Mesothelial cell of epicardium (in vitro differentiated cells): ENCODE results near the gene CD300LG. TPM values are rescaled to one million over a fixed set of nuclear protein-coding genes. Genes with fewer than 3 reads are reported as not detected.
"Not testable (repeated sequence)": the region's sequence is repeated elsewhere in the genome, so short reads cannot be mapped to it uniquely, and the experiment has no call there.

Experiments used
- DNase-seq, 2 experiments: peaks; one replicate each; pipeline ENCODE4 v3.0.0; 2021; ENCODE audit warnings: low spot score in 2 of 2; ENCODE audit not compliant: unreplicated experiment in 2 of 2
- H3K27ac Mint-ChIP-seq: 2 replicates; pipeline ENCODE4 v1.8.0; 2021; ENCODE audit warnings: mixed read lengths
- H3K27me3 Mint-ChIP-seq: 2 replicates; pipeline ENCODE4 v1.8.0; 2021; ENCODE audit warnings: low read depth, mixed read lengths
- H3K36me3 Mint-ChIP-seq: 2 replicates; pipeline ENCODE4 v1.8.0; 2021; ENCODE audit warnings: mixed read lengths
- H3K4me1 Mint-ChIP-seq: 2 replicates; pipeline ENCODE4 v1.8.0; 2021; ENCODE audit warnings: mixed read lengths
- H3K4me3 Mint-ChIP-seq: 2 replicates; pipeline ENCODE4 v1.8.0; 2021; ENCODE audit warnings: mild to moderate bottlenecking, moderate library complexity, mixed read lengths
- H3K9me3 Mint-ChIP-seq: 2 replicates; pipeline ENCODE4 v1.8.0; 2021; ENCODE audit warnings: mixed read lengths
- total RNA-seq: library from RNA; stranded (reverse); gene quantifications from 3 replicates; pipeline ENCODE4 v1.2.1, GENCODE V29; 2021
- TF ChIP-seq, protein P1 (sequence below): fragments of 200-600 bp; sonication (generic); IDR thresholded peaks from one replicate; pipeline ENCODE4 v1.5.0; 2021; ENCODE audit warnings: antibody characterized with exemption; ENCODE audit not compliant: unreplicated experiment

Gene CD300LG
- total RNA-seq, 1 donor from 2014 or later, result not detected

DNA sequence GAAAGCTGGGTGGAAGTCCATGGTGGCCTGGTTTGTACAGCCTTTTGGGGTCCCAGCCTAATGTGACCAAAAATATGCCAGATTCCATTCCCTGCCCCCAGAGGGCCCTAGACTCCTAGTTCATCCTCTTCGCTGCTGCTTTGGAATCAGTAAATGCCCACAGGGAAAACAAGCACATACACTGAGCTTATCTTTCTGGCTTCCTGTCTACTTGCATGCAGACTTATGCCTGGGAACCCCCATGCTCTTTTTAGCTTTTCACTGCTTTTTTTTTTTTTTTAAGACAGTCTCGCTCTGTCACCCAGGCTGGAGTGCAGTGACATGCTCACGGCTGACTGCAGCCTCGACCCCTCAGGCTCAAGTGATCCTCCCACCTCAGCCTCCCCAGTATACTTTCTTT, 6.2 kb upstream of the CD300LG start:
- Mint-ChIP-seq H3K4me3 (no peak overlapping the region), H3K27ac (peak overlapping the region; percentile 59), H3K4me1 (peaks cover 30% of the 10 kb centered on the region), H3K36me3 (no peaks in the 10 kb centered on the region), H3K27me3 (peaks cover 6% of the 10 kb centered on the region), H3K9me3 (no peaks in the 10 kb centered on the region)
- TF ChIP-seq, protein P1, sequence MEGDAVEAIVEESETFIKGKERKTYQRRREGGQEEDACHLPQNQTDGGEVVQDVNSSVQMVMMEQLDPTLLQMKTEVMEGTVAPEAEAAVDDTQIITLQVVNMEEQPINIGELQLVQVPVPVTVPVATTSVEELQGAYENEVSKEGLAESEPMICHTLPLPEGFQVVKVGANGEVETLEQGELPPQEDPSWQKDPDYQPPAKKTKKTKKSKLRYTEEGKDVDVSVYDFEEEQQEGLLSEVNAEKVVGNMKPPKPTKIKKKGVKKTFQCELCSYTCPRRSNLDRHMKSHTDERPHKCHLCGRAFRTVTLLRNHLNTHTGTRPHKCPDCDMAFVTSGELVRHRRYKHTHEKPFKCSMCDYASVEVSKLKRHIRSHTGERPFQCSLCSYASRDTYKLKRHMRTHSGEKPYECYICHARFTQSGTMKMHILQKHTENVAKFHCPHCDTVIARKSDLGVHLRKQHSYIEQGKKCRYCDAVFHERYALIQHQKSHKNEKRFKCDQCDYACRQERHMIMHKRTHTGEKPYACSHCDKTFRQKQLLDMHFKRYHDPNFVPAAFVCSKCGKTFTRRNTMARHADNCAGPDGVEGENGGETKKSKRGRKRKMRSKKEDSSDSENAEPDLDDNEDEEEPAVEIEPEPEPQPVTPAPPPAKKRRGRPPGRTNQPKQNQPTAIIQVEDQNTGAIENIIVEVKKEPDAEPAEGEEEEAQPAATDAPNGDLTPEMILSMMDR, result no peak
- DNase-seq, result no peak

DNA sequence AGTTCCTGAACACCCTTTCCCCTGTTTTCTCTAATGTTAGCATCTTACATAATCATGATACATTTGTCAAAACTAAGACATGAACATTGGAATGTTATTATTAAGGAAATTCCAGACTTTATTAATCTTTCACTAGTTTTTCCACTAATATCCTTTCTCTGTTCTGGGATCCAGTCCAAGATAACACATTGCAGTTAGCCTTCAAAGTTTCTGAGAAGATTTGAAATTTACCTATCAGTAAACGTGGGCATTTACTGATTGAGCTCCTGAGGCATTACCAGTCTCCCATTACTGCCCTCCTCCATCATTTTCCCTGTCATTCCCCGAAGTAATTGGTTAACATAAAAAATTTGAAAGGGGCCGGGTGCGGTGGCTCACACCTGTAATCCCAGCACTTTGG, 5.7 kb upstream of the CD300LG start:
- TF ChIP-seq, protein P1, result no peak
- DNase-seq, result no peak
- Mint-ChIP-seq H3K27me3 (peaks cover 6% of the 10 kb centered on the region), H3K4me3 (no peak overlapping the region), H3K36me3 (no peaks in the 10 kb centered on the region), H3K27ac (peak overlapping the region; percentile 21), H3K4me1 (peaks cover 30% of the 10 kb centered on the region), H3K9me3 (no peaks in the 10 kb centered on the region)

DNA sequence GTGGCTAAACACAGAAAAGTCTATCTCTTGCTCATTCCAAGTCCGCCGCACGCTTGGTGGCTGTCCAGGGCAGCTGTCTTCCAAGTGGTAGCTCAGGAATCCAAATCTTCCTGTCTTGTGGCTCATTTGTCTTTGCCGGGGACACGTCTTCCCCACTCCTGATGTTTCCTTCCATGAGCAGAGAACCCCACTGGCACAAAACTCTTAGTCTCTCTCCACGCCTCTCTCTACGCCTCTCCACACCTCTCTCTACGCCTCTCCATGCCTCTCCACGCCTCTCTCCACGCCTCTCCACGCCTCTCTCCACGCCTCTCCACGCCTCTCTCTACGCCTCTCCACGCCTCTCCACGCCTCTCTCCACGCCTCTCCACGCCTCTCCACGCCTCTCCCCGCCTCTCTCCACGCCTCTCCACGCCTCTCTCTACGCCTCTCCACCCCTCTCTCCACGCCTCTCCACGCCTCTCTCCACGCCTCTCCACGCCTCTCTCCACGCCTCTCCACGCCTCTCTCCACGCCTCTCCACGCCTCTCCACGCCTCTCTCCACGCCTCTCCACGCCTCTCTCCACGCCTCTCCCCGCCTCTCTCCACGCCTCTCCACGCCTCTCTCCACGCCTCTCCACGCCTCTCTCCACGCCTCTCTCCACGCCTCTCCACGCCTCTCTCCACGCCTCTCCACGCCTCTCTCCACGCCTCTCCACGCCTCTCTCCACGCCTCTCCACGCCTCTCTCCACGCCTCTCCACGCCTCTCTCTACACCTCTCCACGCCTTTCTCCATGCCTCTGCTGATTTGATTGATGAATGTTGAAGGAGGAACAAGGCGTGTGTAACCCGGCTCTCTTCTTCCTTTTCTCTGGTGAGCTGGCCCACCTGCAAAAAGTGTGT, 4.6 kb upstream of the CD300LG start:
- H3K4me3 Mint-ChIP-seq, H3K36me3 Mint-ChIP-seq, H3K9me3 Mint-ChIP-seq, DNase-seq, H3K27me3 Mint-ChIP-seq, H3K27ac Mint-ChIP-seq: not testable (repeated sequence)
- peaks cover 35% of the 10 kb centered on the region for H3K4me1 Mint-ChIP-seq

DNA sequence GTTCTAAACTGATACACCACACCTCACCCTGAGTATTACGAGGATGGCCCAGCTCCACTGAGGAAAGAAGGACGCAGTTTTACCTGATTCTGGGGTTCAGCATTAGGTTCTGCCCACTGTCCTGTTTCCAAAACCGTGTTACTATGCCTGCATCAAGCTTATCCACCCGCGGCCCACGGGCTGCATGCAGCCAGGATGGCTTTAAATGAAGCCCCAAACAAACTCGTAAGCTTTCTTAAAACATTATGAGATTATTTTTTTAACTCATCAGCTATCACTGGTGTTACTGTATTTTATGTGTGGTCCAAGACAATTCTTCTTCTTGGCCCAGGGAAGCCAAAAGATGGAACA, 4.0 kb upstream of the CD300LG start:
- Mint-ChIP-seq H3K27ac (no peak overlapping the region), H3K4me3 (no peak overlapping the region)

DNA sequence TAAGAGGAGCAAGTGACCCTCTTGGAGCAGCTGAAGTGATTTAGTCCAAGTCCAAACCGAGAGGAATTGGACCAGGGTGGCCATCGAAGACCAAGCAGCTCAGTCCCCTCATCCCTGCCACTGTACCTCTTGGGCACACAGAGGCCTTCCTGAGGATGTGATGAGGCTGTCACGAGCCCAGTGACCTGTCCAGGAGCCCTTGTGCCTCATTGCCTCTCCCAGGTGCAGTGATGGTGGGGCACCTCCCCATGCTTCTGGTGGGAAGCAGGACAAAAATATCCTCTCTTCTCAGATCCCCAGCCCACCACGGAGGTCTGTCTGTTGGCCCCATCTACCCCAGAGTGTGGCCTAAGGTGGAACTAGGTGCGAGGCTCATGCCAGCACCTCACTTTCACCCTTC, 2.7 kb upstream of the CD300LG start:
- peaks cover 6% of the 10 kb centered on the region for H3K27me3 Mint-ChIP-seq
- no peaks in the 10 kb centered on the region for H3K36me3 Mint-ChIP-seq
- no peak overlapping the region for H3K27ac Mint-ChIP-seq
- no peak for DNase-seq
- TF ChIP-seq, protein P1, result no peak
- no peak overlapping the region for H3K4me3 Mint-ChIP-seq
- peaks cover 38% of the 10 kb centered on the region for H3K4me1 Mint-ChIP-seq
- H3K9me3 Mint-ChIP-seq, result no peaks in the 10 kb centered on the region

More for the DNA sequence above, 4.0 kb upstream of the CD300LG start:
- TF ChIP-seq, protein P1, result no peak
- no peaks in the 10 kb centered on the region for H3K9me3 Mint-ChIP-seq
- peaks cover 38% of the 10 kb centered on the region for H3K4me1 Mint-ChIP-seq
- DNase-seq, result no peak
- H3K36me3 Mint-ChIP-seq, result no peaks in the 10 kb centered on the region
- peaks cover 3% of the 10 kb centered on the region for H3K27me3 Mint-ChIP-seq

DNA sequence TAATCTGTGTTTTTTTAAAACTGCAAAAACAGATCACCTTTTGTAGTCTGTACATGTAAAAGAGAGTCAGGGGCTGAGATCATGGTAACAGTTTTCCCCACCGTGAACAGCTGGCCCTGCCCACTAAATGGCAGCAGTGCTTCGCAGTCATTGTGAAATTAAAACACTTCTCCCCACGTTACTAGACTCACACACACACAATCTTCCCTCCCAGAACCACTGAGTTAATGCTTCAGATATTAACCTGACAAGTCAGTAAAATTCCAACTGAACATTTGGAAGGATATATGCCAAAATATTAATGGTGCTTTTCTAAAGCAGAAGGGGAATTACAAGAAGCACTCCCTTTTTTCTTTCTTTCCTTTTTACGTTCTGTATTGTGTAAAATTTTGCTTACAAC, 1.2 kb upstream of the CD300LG start:
- Mint-ChIP-seq H3K9me3 (no peaks in the 10 kb centered on the region), H3K4me1 (peaks cover 27% of the 10 kb centered on the region), H3K27me3 (peaks cover 6% of the 10 kb centered on the region), H3K36me3 (no peaks in the 10 kb centered on the region), H3K27ac (no peak overlapping the region), H3K4me3 (no peak overlapping the region)
- no peak for DNase-seq
- TF ChIP-seq, protein P1, result no peak
